HEK293T (cell line): ENCODE results near the gene NFKBIB.
"Not testable (repeated sequence)": the region's sequence is repeated elsewhere in the genome, so short reads cannot be mapped to it uniquely, and the experiment has no call there.

Experiments
- BHLHE40 ChIP-seq: fragments of 450-650 bp; IDR thresholded peaks from 2 replicates; pipeline ENCODE4 v1.6.1; 2016; ENCODE audit warnings: mild to moderate bottlenecking, moderate library complexity, borderline replicate concordance
- CTBP1 ChIP-seq: fragments of 450-650 bp; IDR thresholded peaks from 2 replicates; pipeline ENCODE4 v1.6.1; 2016; ENCODE audit warnings: borderline replicate concordance
- ELF4 ChIP-seq: fragments of 450-650 bp; IDR thresholded peaks from 2 replicates; pipeline ENCODE4 v1.6.1; 2017; ENCODE audit warnings: antibody characterized with exemption
- FOXK2 ChIP-seq: fragments of 450-650 bp; IDR thresholded peaks from 2 replicates; pipeline ENCODE4 v1.6.1; 2016; ENCODE audit warnings: mild to moderate bottlenecking
- NFRKB ChIP-seq: fragments of 450-650 bp; IDR thresholded peaks from 2 replicates; pipeline ENCODE4 v1.6.1; 2016; ENCODE audit warnings: mild to moderate bottlenecking, moderate library complexity
- SP1 ChIP-seq: fragments of 450-650 bp; IDR thresholded peaks from 2 replicates; pipeline ENCODE4 v1.6.1; 2017
- TARDBP ChIP-seq: fragments of 450-650 bp; IDR thresholded peaks from 2 replicates; pipeline ENCODE4 v1.6.1; 2016

GRCh38 chr19:38884691-38885090 is 15.1 kb upstream of the NFKBIB start:
- not testable (repeated sequence) for TF ChIP-seq TARDBP, BHLHE40, SP1, CTBP1, NFRKB, ELF4, FOXK2
